SK-N-SH (cell line): ENCODE data around the gene SLC25A42. TPM values are rescaled to one million over a fixed set of nuclear protein-coding genes. Genes with fewer than 3 reads are reported as not detected.

Experiments
- CTCF ChIA-PET: fragments of 300-600, 350-600 bp; formaldehyde crosslinking; extraction: SDS; loops from one replicate; lab custom pipeline; 2021; lab: Yijun Ruan, JAX
- POLR2A ChIA-PET: fragments of 350-600 bp; sonication (Branson Sonifier 250); formaldehyde crosslinking; extraction: SDS; loops from one replicate; lab custom pipeline; 2020; ENCODE audit warnings: antibody characterized with exemption, inconsistent platforms; lab: Yijun Ruan, JAX
- DNase-seq: peaks from one replicate; pipeline ENCODE4 v3.0.0; 2012
- H2AFZ ChIP-seq: fragments of 200-600 bp; sonication (generic); 2 replicates; pipeline ENCODE4 v1.8.1; 2016; ENCODE audit warnings: antibody characterized with exemption, mild to moderate bottlenecking, low read depth
- H3F3A ChIP-seq: fragments of 200-600 bp; sonication (generic); replicated peaks from 2 replicates; pipeline ENCODE3; 2016; ENCODE audit warnings: antibody characterized with exemption, mild to moderate bottlenecking; ENCODE audit not compliant: insufficient read depth
- H3K27ac ChIP-seq, 2 experiments: fragments of 200-500 bp in 1 of 2; fragments of 200-600 bp in 1 of 2; sonication (Bioruptor generic) in 1 of 2; sonication (generic), shearing (Covaris generic) in 1 of 2; 2 replicates each; pipeline versions ENCODE4 v1.5.1 to v1.6.1; 2014 to 2016; ENCODE audit warnings: low read depth in 2 of 2, inconsistent platforms in 1 of 2, low read length in 1 of 2, mild to moderate bottlenecking in 1 of 2, mixed read lengths in 1 of 2
- H3K27me3 ChIP-seq: fragments of 200-600 bp; sonication (generic), shearing (Covaris generic); 2 replicates; pipeline ENCODE4 v1.6.1; 2016; ENCODE audit warnings: mixed run types; ENCODE audit not compliant: insufficient read depth
- H3K36me3 ChIP-seq, 2 experiments: fragments of 200-500 bp in 1 of 2; fragments of 200-600 bp in 1 of 2; sonication (Bioruptor generic) in 1 of 2; sonication (generic) in 1 of 2; replicated peaks in 1 of 2; 2 replicates each; pipeline versions ENCODE3 to v1.5.1; 2014 to 2016; ENCODE audit warnings: low read length in 1 of 2, mild to moderate bottlenecking in 1 of 2; ENCODE audit not compliant: insufficient read depth in 2 of 2, control insufficient read depth in 1 of 2
- H3K4me1 ChIP-seq, 2 experiments: fragments of 200-500 bp in 1 of 2; fragments of 200-600 bp in 1 of 2; sonication (Bioruptor generic) in 1 of 2; sonication (generic), shearing (Covaris generic) in 1 of 2; 2 replicates each; pipeline versions ENCODE4 v1.5.1 to v1.6.1; 2014 to 2016; ENCODE audit warnings: low read depth in 1 of 2, low read length in 1 of 2, mixed run types in 1 of 2; ENCODE audit not compliant: insufficient read depth in 2 of 2, control insufficient read depth in 1 of 2
- H3K4me2 ChIP-seq: fragments of 200-600 bp; sonication (generic), shearing (Covaris generic); 2 replicates; pipeline ENCODE4 v1.6.1; 2017; ENCODE audit warnings: mixed run types
- H3K4me3 ChIP-seq, 2 experiments: fragments of 200-500 bp in 1 of 2; fragments of 200-600 bp in 1 of 2; sonication (Bioruptor generic) in 1 of 2; sonication (generic), shearing (Covaris generic) in 1 of 2; 2 replicates each; pipeline versions ENCODE4 v1.5.1 to v1.8.1; 2014 to 2016; ENCODE audit warnings: low read depth in 2 of 2, inconsistent platforms in 1 of 2, low read length in 1 of 2, mild to moderate bottlenecking in 1 of 2, mixed read lengths in 1 of 2, moderate library complexity in 1 of 2
- H3K79me2 ChIP-seq: fragments of 200-600 bp; sonication (generic); 2 replicates; pipeline ENCODE4 v1.8.1; 2017; ENCODE audit warnings: mild to moderate bottlenecking; ENCODE audit not compliant: insufficient read depth
- H3K9ac ChIP-seq: fragments of 200-600 bp; sonication (generic); 2 replicates; pipeline ENCODE4 v1.6.1; 2017; ENCODE audit warnings: mixed run types
- H3K9me2 ChIP-seq: fragments of 200-600 bp; sonication (generic); 2 replicates; pipeline ENCODE4 v1.6.1; 2017; ENCODE audit warnings: mixed run types
- H3K9me3 ChIP-seq: fragments of 200-600 bp; sonication (generic); 2 replicates; pipeline ENCODE4 v1.6.1; 2017; ENCODE audit warnings: mixed run types, mild to moderate bottlenecking, moderate library complexity
- H4K20me1 ChIP-seq: fragments of 200-600 bp; sonication (generic); 2 replicates; pipeline ENCODE4 v1.6.1; 2017; ENCODE audit warnings: mild to moderate bottlenecking, mixed run types; ENCODE audit not compliant: insufficient read depth
- CHD2 ChIP-seq: fragments of 150-350 bp; IDR thresholded peaks from 2 replicates; pipeline ENCODE4 v1.6.1; 2018; ENCODE audit warnings: low read length; ENCODE audit not compliant: partially characterized antibody
- ELF1 ChIP-seq: IDR thresholded peaks from 2 replicates; pipeline ENCODE4 v1.4.0; 2012
- EP300 ChIP-seq, 2 experiments: IDR thresholded peaks; 2 replicates each; pipeline versions ENCODE4 v1.4.0 to v1.6.1; 2012; ENCODE audit warnings: borderline replicate concordance in 1 of 2, low read depth in 1 of 2, low read length in 1 of 2
- EZH2phosphoT487 ChIP-seq: fragments of 200-600 bp; sonication (generic); IDR thresholded peaks from 2 replicates; pipeline ENCODE4 v1.6.1; 2017; ENCODE audit warnings: low read depth, mixed run types, mild to moderate bottlenecking, antibody characterized with exemption, moderate library complexity, borderline replicate concordance
- FOSL2 ChIP-seq: IDR thresholded peaks from 2 replicates; pipeline ENCODE4 v1.4.0; 2012; ENCODE audit warnings: low read depth, mild to moderate bottlenecking, moderate library complexity, borderline replicate concordance
- FOXJ3 ChIP-seq: sonication (generic); formaldehyde crosslinking; IDR thresholded peaks from 2 replicates; pipeline ENCODE4 v1.5.1; 2020; ENCODE audit warnings: mild to moderate bottlenecking, missing genetic modification reagents
- GABPA ChIP-seq: IDR thresholded peaks from 2 replicates; pipeline ENCODE4 v1.4.0; 2012; ENCODE audit warnings: low read depth, mild to moderate bottlenecking
- MEF2A ChIP-seq: IDR thresholded peaks from 2 replicates; pipeline ENCODE4 v1.4.0; 2012; ENCODE audit warnings: low read depth, borderline replicate concordance
- PBX3 ChIP-seq: IDR thresholded peaks from 2 replicates; pipeline ENCODE4; 2012
- POLR2AphosphoS5 ChIP-seq: IDR thresholded peaks from 2 replicates; pipeline ENCODE4 v1.6.1; 2012; ENCODE audit warnings: low read depth, low read length
- RAD21 ChIP-seq: IDR thresholded peaks from 2 replicates; pipeline ENCODE4 v1.6.1; 2012; ENCODE audit warnings: mild to moderate bottlenecking, low read length
- RFX5 ChIP-seq: IDR thresholded peaks from 2 replicates; pipeline ENCODE4 v1.6.1; 2012; ENCODE audit warnings: mild to moderate bottlenecking, improper control_type of control experiment, low read length
- RXRA ChIP-seq: IDR thresholded peaks from 2 replicates; pipeline ENCODE4 v1.4.0; 2012; ENCODE audit warnings: low read depth, mild to moderate bottlenecking, borderline replicate concordance
- TAF1 ChIP-seq: IDR thresholded peaks from 2 replicates; pipeline ENCODE4 v1.6.1; 2012; ENCODE audit warnings: low read depth, mild to moderate bottlenecking, low read length, moderate library complexity, borderline replicate concordance
- USF2 ChIP-seq: fragments of 150-350 bp; IDR thresholded peaks from 2 replicates; pipeline ENCODE4 v1.6.1; 2017; ENCODE audit warnings: antibody characterized with exemption, low read length, low read depth, borderline replicate concordance
- WGBS: methylation state at CpG from one replicate; pipeline ENCODE4 v1.1.6; 2017; ENCODE audit warnings: low lambda C conversion rate; 5-methylcytosine and 5-hydroxymethylcytosine counted together
- polyA plus RNA-seq, 3 experiments: library from polyadenylated mRNA; depleted of rRNA; stranded (reverse); fragments of >200 nt; gene quantifications; 2 replicates each; pipeline ENCODE4 v1.2.3, GENCODE V29; 2012
- TF ChIP-seq, protein P1 (sequence below): IDR thresholded peaks from 2 replicates; pipeline ENCODE4 v1.4.0; 2012; ENCODE audit warnings: low read depth, borderline replicate concordance
- TF ChIP-seq, protein P2 (sequence below): fragments of 200-600 bp; sonication (generic); IDR thresholded peaks from 2 replicates; pipeline ENCODE4 v1.6.1; 2017; ENCODE audit warnings: antibody characterized with exemption, mild to moderate bottlenecking, moderate library complexity

The SLC25A42 gene
- polyA plus RNA-seq, 1 of the 3 experiments (the other 2 are of a cell fraction), result 6.1 TPM

GRCh38 chr19:19032420-19033175, 31.2 kb upstream of the SLC25A42 start (continued):
- TF ChIP-seq FOSL2 (no peak), FOXJ3 (no peak), TAF1 (no peak), POLR2AphosphoS5 (no peak), EP300 (IDR thresholded peaks at IDR 0.05; ENCODE audit: borderline replicate concordance in 1 of 2, low read depth in 1 of 2, low read length in 1 of 2) (no peak), RXRA (no peak), CHD2 (peak; percentile 25), PBX3 (peak; percentile 99)
- TF ChIP-seq, protein P1, sequence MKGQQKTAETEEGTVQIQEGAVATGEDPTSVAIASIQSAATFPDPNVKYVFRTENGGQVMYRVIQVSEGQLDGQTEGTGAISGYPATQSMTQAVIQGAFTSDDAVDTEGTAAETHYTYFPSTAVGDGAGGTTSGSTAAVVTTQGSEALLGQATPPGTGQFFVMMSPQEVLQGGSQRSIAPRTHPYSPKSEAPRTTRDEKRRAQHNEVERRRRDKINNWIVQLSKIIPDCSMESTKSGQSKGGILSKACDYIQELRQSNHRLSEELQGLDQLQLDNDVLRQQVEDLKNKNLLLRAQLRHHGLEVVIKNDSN, result peak; percentile 41; the same call in 1 of the 2 replicates
- TF ChIP-seq, all 33 proteins: peak for 8

DNA sequence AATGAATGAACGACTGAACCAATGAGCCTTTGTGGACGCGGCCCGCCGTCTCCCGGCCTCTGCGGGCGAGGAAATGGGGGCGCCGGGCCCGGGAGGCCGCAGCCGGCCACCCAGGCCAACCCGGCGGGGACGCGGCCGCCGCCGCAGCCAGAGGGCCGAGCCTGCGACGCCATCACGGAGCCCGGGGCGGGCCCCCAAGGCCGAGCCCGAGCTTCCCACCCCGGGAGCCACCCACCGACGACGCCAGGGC, 30.7 kb upstream of the SLC25A42 start:
- Histone ChIP-seq H3K4me2 (peak overlapping the region; percentile 98), H3K4me3 (peak overlapping the region; percentile 72 to 98), H3K9ac (peak overlapping the region; percentile 94), H3K36me3 (peaks cover 5 to 26% of the 10 kb centered on the region in 2 experiments), H3K79me2 (peaks cover 90% of the 10 kb centered on the region), H4K20me1 (peaks cover 7% of the 10 kb centered on the region), H3K9me2 (no peaks in the 10 kb centered on the region), H3K27me3 (no peaks in the 10 kb centered on the region), H2AFZ (peak overlapping the region; percentile 43; the same call in 1 of the 2 replicates), H3F3A (peaks cover 5% of the 10 kb centered on the region)
- ChIA-PET CTCF (interaction anchor here (0.9 kb wide), 1 partner anchor 142 kb away, joined by 3 read pairs; no protein-coding TSS in a partner anchor), POLR2A (interaction anchor here (0.7 kb wide), 1 partner anchor 143 kb away, joined by 4 read pairs; no protein-coding TSS in a partner anchor)
- DNase-seq, result no peak
- TF ChIP-seq FOXJ3, result no peak
- TF ChIP-seq POLR2AphosphoS5, result no peak
- TF ChIP-seq, all 33 proteins: peak for 0
- Histone ChIP-seq H3K9me3 (no peaks in the 10 kb centered on the region), H3K4me1 (peaks cover 6 to 7% of the 10 kb centered on the region in 2 experiments; a peak in 1 of 4 replicates), H3K27ac (peak overlapping the region; percentile 87 to 90)
- 20% methylated on average over 1 of the region's 32 CpGs for WGBS

GRCh38 chr19:19033426-19034203, 30.2 kb upstream of the SLC25A42 start, which contains the start of the genes ARMC6 and SUGP2:
Gene ARMC6 (plus strand): TSS chr19:19033603. CDS start chr19:19034210, 607 bp downstream.
Gene SUGP2 (minus strand): TSS chr19:19033517. CDS start chr19:19031071, 2,446 bp downstream.
- H3K36me3 ChIP-seq, result peaks cover 0 to 24% of the 10 kb centered on the region in 2 experiments
- peak; percentile 99 for DNase-seq
- peak within 1 kb of the TSS; percentile 79 for H2AFZ ChIP-seq
- H3K9ac ChIP-seq, result peak within 1 kb of the TSS; percentile 94
- POLR2A ChIA-PET, result interaction anchor here (0.7 kb wide), 1 partner anchor 143 kb away, joined by 4 read pairs; no protein-coding TSS in a partner anchor
- peak within 1 kb of the TSS; percentile 87 to 90 for H3K27ac ChIP-seq
- H3K79me2 ChIP-seq, result peaks cover 88% of the 10 kb centered on the region
- peaks cover 6 to 7% of the 10 kb centered on the region in 2 experiments; a peak in 1 of 4 replicates for H3K4me1 ChIP-seq
- H3F3A ChIP-seq, result peaks cover 5% of the 10 kb centered on the region
- H3K4me2 ChIP-seq, result peak within 1 kb of the TSS; percentile 99
- WGBS, result 2% methylated on average over 11 of the region's 94 CpGs
- peaks cover 7% of the 10 kb centered on the region for H4K20me1 ChIP-seq
- no peaks in the 10 kb centered on the region for H3K9me2 ChIP-seq
- peak within 1 kb of the TSS; percentile 72 to 98 for H3K4me3 ChIP-seq
- CTCF ChIA-PET, result interaction anchor here (0.6 to 0.9 kb wide), 2 partner anchors 18 to 141 kb away, joined by 3 read pairs; no protein-coding TSS in a partner anchor
- no peaks in the 10 kb centered on the region for H3K27me3 ChIP-seq
- H3K9me3 ChIP-seq, result no peaks in the 10 kb centered on the region
- no peak for TF ChIP-seq RFX5
- TF ChIP-seq, protein P2, sequence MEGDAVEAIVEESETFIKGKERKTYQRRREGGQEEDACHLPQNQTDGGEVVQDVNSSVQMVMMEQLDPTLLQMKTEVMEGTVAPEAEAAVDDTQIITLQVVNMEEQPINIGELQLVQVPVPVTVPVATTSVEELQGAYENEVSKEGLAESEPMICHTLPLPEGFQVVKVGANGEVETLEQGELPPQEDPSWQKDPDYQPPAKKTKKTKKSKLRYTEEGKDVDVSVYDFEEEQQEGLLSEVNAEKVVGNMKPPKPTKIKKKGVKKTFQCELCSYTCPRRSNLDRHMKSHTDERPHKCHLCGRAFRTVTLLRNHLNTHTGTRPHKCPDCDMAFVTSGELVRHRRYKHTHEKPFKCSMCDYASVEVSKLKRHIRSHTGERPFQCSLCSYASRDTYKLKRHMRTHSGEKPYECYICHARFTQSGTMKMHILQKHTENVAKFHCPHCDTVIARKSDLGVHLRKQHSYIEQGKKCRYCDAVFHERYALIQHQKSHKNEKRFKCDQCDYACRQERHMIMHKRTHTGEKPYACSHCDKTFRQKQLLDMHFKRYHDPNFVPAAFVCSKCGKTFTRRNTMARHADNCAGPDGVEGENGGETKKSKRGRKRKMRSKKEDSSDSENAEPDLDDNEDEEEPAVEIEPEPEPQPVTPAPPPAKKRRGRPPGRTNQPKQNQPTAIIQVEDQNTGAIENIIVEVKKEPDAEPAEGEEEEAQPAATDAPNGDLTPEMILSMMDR, result no peak
- no peak for TF ChIP-seq RXRA
- no peak for TF ChIP-seq EZH2phosphoT487
- TF ChIP-seq ELF1, result 0 out of 2 replicates have a peak, but pooled peaks have one; percentile 34
- no peak for TF ChIP-seq MEF2A
- no peak for TF ChIP-seq RAD21
- TF ChIP-seq FOXJ3, result no peak
- no peak for TF ChIP-seq GABPA
- TF ChIP-seq USF2, result no peak
